AG10803 (cell line): ENCODE measurements around the gene PODXL2.
A peak's percentile ranks its signal among the peaks of the same experiment; 100 is the strongest.

ENCODE experiments used
- DNase-seq: peaks from one replicate; pipeline ENCODE4 v3.0.0; 2010; ENCODE audit warnings: low read depth
- H3K4me3 ChIP-seq: 2 replicates; pipeline ENCODE4 v1.5.1; 2011; ENCODE audit warnings: mild to moderate bottlenecking, low read length, control low read depth
- CTCF ChIP-seq: conservative IDR thresholded peaks from 2 replicates; pipeline ENCODE4 v1.5.1; 2011; ENCODE audit warnings: mild to moderate bottlenecking, low read length, control low read depth, inconsistent platforms

Gene PODXL2

GRCh38 chr3:127632035-127632820 is 3.2 kb downstream of the PODXL2 start:
- no peak for DNase-seq
- TF ChIP-seq CTCF = no peak
- no peak overlapping the region for H3K4me3 ChIP-seq

GRCh38 chr3:127634653-127635052 is 5.7 kb downstream of the PODXL2 start:
- no peak overlapping the region for H3K4me3 ChIP-seq
- no peak for DNase-seq
- no peak for TF ChIP-seq CTCF

DNA sequence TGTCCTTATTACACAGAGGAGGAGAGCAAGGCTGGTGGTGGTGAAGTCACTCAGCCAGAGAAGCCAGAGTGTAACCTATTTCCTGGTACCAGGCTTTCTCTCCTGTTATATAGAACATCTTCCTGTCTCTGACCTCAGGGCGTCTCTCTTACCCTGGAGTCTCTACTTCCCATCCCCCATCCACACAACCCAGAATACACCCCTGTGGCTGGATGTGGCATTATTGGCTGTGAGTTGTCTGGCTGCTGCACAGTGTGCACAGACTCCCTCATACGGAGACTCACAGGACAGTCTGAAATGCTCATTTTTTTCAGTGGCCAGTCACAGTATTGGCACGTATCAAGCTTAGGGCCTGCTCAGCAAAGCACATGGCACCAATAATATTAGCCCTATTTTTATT is 8.6 kb downstream of the PODXL2 start:
- peak; percentile 24 for DNase-seq
- H3K4me3 ChIP-seq = no peak overlapping the region
- TF ChIP-seq CTCF = no peak

- TF ChIP-seq CTCF = no peak
- peak; percentile 4 for DNase-seq
- H3K4me3 ChIP-seq = no peak overlapping the region
Observed at GRCh38 chr3:127637971-127638370, 9.0 kb downstream of the PODXL2 start.

DNA sequence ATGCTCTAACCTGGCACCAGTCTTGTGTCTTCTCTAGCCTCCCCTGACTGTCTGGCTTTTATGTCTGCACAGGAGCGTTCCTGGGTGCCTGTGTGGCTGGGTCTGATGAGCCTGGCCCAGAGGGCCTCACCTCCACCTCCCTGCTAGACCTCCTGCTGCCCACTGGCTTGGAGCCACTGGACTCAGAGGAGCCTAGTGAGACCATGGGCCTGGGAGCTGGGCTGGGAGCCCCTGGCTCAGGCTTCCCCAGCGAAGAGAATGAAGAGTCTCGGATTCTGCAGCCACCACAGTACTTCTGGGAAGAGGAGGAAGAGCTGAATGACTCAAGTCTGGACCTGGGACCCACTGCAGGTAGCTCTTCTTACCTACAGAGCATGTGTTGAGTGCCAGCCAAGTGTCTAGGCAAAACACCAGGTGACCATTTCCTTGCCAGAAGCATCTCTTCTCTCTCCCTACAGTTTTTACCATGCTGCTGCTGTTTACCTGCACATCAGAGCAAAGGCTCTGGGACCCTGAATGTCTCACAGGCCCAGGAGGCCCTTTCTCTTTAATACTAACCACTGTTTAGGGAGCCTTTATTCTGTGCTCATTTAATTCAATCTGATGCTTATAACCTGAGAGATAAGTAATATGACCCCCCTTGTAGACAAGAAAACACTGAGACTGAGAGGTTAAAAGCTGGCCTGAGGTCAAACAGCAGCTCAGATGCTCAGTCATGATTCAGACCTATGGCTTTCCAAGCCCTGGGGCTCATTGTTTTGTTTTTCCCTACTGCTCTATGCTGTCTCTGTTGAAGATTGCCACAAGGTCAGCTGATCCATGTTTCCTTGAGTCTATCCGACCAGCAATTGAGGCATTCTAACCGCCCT is 10.4 kb downstream of the PODXL2 start:
- no peak overlapping the region for H3K4me3 ChIP-seq
- no peak for TF ChIP-seq CTCF
- DNase-seq = peak; percentile 41

DNA sequence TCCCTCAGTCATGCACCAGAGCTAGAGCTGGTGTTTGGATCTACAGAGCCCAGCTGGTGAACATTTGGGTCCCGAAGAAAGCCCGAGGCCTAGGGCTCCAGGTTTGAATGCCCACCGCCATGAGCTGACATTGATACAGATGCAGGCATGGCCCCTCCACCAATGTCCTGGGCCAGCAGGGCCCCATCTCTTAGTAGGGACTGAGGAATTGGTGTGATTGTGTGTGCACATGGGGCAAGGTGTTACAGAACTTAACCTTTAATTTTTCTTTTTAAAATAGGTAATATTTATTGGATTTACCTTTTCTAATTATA is 11.0 kb downstream of the PODXL2 start:
- no peak for TF ChIP-seq CTCF
- no peak overlapping the region for H3K4me3 ChIP-seq
- no peak for DNase-seq
